HepG2 (cell line): Measurements from ENCODE around the gene PLPPR2. TPM values are rescaled to one million over a fixed set of nuclear protein-coding genes. Genes with fewer than 3 reads are reported as not detected.

Experiments
- ATRX ChIP-seq: sonication (generic); formaldehyde crosslinking; IDR thresholded peaks from 2 replicates; pipeline ENCODE4 v1.4.0; 2020; ENCODE audit warnings: missing genetic modification reagents, borderline replicate concordance
- KDM4B ChIP-seq: sonication (generic); formaldehyde crosslinking; IDR thresholded peaks from 2 replicates; pipeline ENCODE4 v1.4.0; 2020; ENCODE audit warnings: missing genetic modification reagents
- KLF16 ChIP-seq, 2 experiments: sonication (generic) in 1 of 2; formaldehyde crosslinking in 1 of 2; IDR thresholded peaks; 2 replicates each; pipeline versions ENCODE4 v1.6.1 to v1.8.0; 2016 to 2023; ENCODE audit warnings: missing genetic modification reagents in 2 of 2, missing compliant biosample characterization in 1 of 2
- MED8 ChIP-seq: sonication (generic); formaldehyde crosslinking; IDR thresholded peaks from 2 replicates; pipeline ENCODE4 v1.8.1; 2023; ENCODE audit warnings: mild to moderate bottlenecking, missing genetic modification reagents; ENCODE audit not compliant: insufficient replicate concordance
- NFATC3 ChIP-seq: sonication (generic); formaldehyde crosslinking; IDR thresholded peaks from 2 replicates; pipeline ENCODE4 v1.5.1; 2020; ENCODE audit warnings: mild to moderate bottlenecking, missing genetic modification reagents
- NR2C2 ChIP-seq: sonication (generic); formaldehyde crosslinking; IDR thresholded peaks from 2 replicates; pipeline ENCODE4 v1.4.0; 2020; ENCODE audit warnings: missing genetic modification reagents, mild to moderate bottlenecking, moderate library complexity, borderline replicate concordance
- PAXIP1 ChIP-seq: sonication (generic); formaldehyde crosslinking; conservative IDR thresholded peaks from 2 replicates; pipeline ENCODE4 v1.4.0; 2020; ENCODE audit warnings: mild to moderate bottlenecking, missing genetic modification reagents, moderate library complexity
- SAFB2 ChIP-seq: sonication (generic); formaldehyde crosslinking; IDR thresholded peaks from 2 replicates; pipeline ENCODE4 v1.5.1; 2020; ENCODE audit warnings: missing genetic modification reagents, low read depth, mild to moderate bottlenecking, borderline replicate concordance
- SKI ChIP-seq: fragments of 450-650 bp; IDR thresholded peaks from one replicate; pipeline ENCODE4 v1.6.1; 2018; ENCODE audit warnings: mild to moderate bottlenecking; ENCODE audit not compliant: partially characterized antibody
- ZBTB43 ChIP-seq: sonication (generic); formaldehyde crosslinking; conservative IDR thresholded peaks from 2 replicates; pipeline ENCODE4 v1.4.0; 2020; ENCODE audit warnings: missing genetic modification reagents
- ZNF468 ChIP-seq: sonication (generic); formaldehyde crosslinking; IDR thresholded peaks from 2 replicates; pipeline ENCODE4 v1.8.0; 2022; ENCODE audit warnings: mild to moderate bottlenecking, moderate library complexity, missing genetic modification reagents
- ZNF577 ChIP-seq: sonication (generic); formaldehyde crosslinking; IDR thresholded peaks from 2 replicates; pipeline ENCODE4 v1.4.0; 2020; ENCODE audit warnings: mild to moderate bottlenecking, low read depth, missing genetic modification reagents, borderline replicate concordance
- ZNF768 ChIP-seq: sonication (generic); formaldehyde crosslinking; IDR thresholded peaks from 2 replicates; pipeline ENCODE4 v1.4.0; 2020; ENCODE audit warnings: missing genetic modification reagents
- polyA plus RNA-seq, 8 experiments: library from polyadenylated mRNA; depleted of rRNA in 3 of 8; stranded (reverse) in 7 of 8; unstranded in 1 of 8; fragments of >200 nt; fragmentation: Illumina TruSeq in 4 of 8; extraction: Trizol in 4 of 8; gene quantifications; 2 replicates each; pipeline versions ENCODE4 v1.2.1 to v1.2.3, GENCODE V29; 2011 to 2016; ENCODE audit warnings: low read depth in 4 of 8, missing spikeins in 1 of 8, mixed read lengths in 1 of 8; ENCODE audit not compliant: insufficient read depth in 1 of 8
- total RNA-seq, 5 experiments: library from RNA; depleted of rRNA; stranded (reverse); fragments of >200 nt; fragmentation: Illumina TruSeq; extraction: Trizol; gene quantifications; 2 replicates each; pipeline ENCODE4 v1.2.3, GENCODE V29; 2016; ENCODE audit warnings: low read depth in 1 of 5
- TF ChIP-seq, protein P1 (sequence below): sonication (generic); formaldehyde crosslinking; IDR thresholded peaks from 2 replicates; pipeline ENCODE4 v1.5.0; 2020; ENCODE audit warnings: missing genetic modification reagents
- TF ChIP-seq, protein P2 (sequence below): fragments of 450-650 bp; IDR thresholded peaks from 2 replicates; pipeline ENCODE4 v1.6.1; 2016
- TF ChIP-seq, protein P3 (sequence below): sonication (generic); formaldehyde crosslinking; IDR thresholded peaks from 2 replicates; pipeline ENCODE4 v1.4.0; 2020; ENCODE audit warnings: missing genetic modification reagents
- TF ChIP-seq, protein P4 (sequence below): IDR thresholded peaks from 2 replicates; pipeline ENCODE4 v1.6.1; 2016; ENCODE audit warnings: missing genetic modification reagents, missing compliant biosample characterization

The PLPPR2 gene
- total and polyA plus RNA-seq, 2 of the 13 experiments (the other 11 are each of a cell fraction or from before 2014, with no cell fraction given): 1.5 to 2.1 TPM

DNA sequence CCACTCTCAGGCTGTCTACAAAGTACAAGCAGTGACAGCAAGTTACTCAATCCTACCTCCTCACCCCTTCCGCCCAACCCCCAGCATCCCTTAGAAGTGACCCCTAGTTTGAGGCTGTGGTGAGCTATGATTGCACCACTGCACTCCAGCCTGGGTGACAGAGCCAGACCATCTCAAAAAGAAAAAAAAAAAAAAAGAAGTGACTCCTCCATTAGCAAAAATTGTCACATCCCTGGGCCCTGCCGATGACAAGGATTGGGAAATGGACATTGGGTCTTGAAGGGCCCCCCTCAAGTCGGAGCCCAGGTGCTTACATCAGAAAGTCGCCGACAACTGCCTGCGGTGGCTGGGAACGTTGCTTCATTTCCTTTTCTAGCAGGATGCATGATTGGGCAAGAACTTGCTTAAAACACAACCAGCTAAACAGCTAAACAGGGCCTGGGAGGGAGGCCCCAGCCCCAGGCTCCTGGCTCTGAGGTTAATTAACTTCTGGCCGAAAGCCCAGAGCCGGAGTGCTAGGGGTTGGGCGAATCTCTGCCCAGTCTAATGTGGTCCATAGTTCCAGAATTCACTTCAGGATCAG lies 31.1 kb upstream of the PLPPR2 start (continued):
- TF ChIP-seq, protein P1, sequence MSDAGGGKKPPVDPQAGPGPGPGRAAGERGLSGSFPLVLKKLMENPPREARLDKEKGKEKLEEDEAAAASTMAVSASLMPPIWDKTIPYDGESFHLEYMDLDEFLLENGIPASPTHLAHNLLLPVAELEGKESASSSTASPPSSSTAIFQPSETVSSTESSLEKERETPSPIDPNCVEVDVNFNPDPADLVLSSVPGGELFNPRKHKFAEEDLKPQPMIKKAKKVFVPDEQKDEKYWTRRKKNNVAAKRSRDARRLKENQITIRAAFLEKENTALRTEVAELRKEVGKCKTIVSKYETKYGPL (CRISPR knock-in tag): no peak
- TF ChIP-seq, protein P2, sequence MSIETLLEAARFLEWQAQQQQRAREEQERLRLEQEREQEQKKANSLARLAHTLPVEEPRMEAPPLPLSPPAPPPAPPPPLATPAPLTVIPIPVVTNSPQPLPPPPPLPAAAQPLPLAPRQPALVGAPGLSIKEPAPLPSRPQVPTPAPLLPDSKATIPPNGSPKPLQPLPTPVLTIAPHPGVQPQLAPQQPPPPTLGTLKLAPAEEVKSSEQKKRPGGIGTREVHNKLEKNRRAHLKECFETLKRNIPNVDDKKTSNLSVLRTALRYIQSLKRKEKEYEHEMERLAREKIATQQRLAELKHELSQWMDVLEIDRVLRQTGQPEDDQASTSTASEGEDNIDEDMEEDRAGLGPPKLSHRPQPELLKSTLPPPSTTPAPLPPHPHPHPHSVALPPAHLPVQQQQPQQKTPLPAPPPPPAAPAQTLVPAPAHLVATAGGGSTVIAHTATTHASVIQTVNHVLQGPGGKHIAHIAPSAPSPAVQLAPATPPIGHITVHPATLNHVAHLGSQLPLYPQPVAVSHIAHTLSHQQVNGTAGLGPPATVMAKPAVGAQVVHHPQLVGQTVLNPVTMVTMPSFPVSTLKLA: no peak
- TF ChIP-seq ZNF468 (CRISPR knock-in tag): no peak
- TF ChIP-seq ZBTB43 (CRISPR knock-in tag): 0 out of 2 replicates have a peak, but pooled peaks have one; percentile 48
- TF ChIP-seq, protein P3, sequence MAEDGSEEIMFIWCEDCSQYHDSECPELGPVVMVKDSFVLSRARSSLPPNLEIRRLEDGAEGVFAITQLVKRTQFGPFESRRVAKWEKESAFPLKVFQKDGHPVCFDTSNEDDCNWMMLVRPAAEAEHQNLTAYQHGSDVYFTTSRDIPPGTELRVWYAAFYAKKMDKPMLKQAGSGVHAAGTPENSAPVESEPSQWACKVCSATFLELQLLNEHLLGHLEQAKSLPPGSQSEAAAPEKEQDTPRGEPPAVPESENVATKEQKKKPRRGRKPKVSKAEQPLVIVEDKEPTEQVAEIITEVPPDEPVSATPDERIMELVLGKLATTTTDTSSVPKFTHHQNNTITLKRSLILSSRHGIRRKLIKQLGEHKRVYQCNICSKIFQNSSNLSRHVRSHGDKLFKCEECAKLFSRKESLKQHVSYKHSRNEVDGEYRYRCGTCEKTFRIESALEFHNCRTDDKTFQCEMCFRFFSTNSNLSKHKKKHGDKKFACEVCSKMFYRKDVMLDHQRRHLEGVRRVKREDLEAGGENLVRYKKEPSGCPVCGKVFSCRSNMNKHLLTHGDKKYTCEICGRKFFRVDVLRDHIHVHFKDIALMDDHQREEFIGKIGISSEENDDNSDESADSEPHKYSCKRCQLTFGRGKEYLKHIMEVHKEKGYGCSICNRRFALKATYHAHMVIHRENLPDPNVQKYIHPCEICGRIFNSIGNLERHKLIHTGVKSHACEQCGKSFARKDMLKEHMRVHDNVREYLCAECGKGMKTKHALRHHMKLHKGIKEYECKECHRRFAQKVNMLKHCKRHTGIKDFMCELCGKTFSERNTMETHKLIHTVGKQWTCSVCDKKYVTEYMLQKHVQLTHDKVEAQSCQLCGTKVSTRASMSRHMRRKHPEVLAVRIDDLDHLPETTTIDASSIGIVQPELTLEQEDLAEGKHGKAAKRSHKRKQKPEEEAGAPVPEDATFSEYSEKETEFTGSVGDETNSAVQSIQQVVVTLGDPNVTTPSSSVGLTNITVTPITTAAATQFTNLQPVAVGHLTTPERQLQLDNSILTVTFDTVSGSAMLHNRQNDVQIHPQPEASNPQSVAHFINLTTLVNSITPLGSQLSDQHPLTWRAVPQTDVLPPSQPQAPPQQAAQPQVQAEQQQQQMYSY (CRISPR knock-in tag): no peak
- 0 out of 2 replicates have a peak, but pooled peaks have one; percentile 38 for TF ChIP-seq ZNF768 (CRISPR knock-in tag)
- TF ChIP-seq ZNF577 (CRISPR knock-in tag): no peak
- TF ChIP-seq, protein P4, sequence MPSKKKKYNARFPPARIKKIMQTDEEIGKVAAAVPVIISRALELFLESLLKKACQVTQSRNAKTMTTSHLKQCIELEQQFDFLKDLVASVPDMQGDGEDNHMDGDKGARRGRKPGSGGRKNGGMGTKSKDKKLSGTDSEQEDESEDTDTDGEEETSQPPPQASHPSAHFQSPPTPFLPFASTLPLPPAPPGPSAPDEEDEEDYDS (CRISPR knock-in tag): peak; percentile 34; the same call in 1 of the 2 replicates
- no peak for TF ChIP-seq SKI
- TF ChIP-seq PAXIP1 (CRISPR knock-in tag): peak; percentile 78
- no peak for TF ChIP-seq SAFB2 (CRISPR knock-in tag)
- TF ChIP-seq KLF16 (CRISPR knock-in tag; IDR thresholded peaks at IDR 0.05): peak in 1 of 2 experiments; percentile 75; a peak in 1 of 4 replicates
- TF ChIP-seq ATRX (CRISPR knock-in tag): no peak
- TF ChIP-seq NR2C2: peak; percentile 58; the same call in 1 of the 2 replicates
- TF ChIP-seq NFATC3 (CRISPR knock-in tag): no peak
- peak; percentile 58 for TF ChIP-seq MED8 (CRISPR knock-in tag)
- TF ChIP-seq KDM4B (CRISPR knock-in tag): 0 out of 2 replicates have a peak, but pooled peaks have one; percentile 37
